Esophagus muscularis mucosa (tissue), 4 donors: ENCODE results near the gene STRN4.

Experiments
- EP300 ChIP-seq: sonication (generic); formaldehyde crosslinking; IDR thresholded peaks from one replicate; pipeline ENCODE4 v1.6.1; 2017; ENCODE audit warnings: antibody characterized with exemption
- POLR2AphosphoS5 ChIP-seq, 2 donors: sonication (generic); formaldehyde crosslinking; IDR thresholded peaks; one replicate each; pipeline ENCODE4 v1.6.1; 2017; ENCODE audit warnings: antibody characterized with exemption in 2 of 2
- TF ChIP-seq, protein P1 (sequence below), 3 experiments: fragments of 200-600 bp in 2 of 3; fragments of 450-650 bp in 1 of 3; sonication (generic) in 2 of 3; IDR thresholded peaks; one replicate each; pipeline ENCODE4 v1.5.1; 2017 to 2019; ENCODE audit warnings: antibody characterized with exemption in 3 of 3, mild to moderate bottlenecking in 2 of 3, moderate library complexity in 1 of 3

DNA sequence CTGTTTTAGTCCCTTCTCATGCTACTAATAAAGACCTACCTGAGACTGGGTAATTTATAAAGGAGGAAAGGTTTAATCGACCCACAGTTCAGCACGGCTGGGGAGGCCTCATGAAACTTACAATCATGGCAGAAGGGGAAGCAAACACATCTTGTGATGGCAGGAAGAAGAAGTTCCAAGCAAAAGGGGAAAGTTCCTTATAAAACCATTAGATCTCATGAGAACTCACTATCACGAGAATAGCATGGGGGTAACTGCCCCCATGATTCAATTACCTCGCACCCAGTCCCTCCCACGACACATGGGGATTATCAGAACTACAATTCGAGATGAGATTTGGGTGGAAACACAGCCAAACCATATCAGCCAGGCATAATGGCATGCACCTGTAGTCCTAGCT, 13.0 kb upstream of the STRN4 start:
- TF ChIP-seq, protein P1, sequence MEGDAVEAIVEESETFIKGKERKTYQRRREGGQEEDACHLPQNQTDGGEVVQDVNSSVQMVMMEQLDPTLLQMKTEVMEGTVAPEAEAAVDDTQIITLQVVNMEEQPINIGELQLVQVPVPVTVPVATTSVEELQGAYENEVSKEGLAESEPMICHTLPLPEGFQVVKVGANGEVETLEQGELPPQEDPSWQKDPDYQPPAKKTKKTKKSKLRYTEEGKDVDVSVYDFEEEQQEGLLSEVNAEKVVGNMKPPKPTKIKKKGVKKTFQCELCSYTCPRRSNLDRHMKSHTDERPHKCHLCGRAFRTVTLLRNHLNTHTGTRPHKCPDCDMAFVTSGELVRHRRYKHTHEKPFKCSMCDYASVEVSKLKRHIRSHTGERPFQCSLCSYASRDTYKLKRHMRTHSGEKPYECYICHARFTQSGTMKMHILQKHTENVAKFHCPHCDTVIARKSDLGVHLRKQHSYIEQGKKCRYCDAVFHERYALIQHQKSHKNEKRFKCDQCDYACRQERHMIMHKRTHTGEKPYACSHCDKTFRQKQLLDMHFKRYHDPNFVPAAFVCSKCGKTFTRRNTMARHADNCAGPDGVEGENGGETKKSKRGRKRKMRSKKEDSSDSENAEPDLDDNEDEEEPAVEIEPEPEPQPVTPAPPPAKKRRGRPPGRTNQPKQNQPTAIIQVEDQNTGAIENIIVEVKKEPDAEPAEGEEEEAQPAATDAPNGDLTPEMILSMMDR (IDR thresholded peaks at IDR 0.05): no peak
- TF ChIP-seq POLR2AphosphoS5 (IDR thresholded peaks at IDR 0.05) (no peak), EP300 (no peak)
